Measurements from ENCODE around the gene RBM47. TPM values are rescaled to one million over a fixed set of nuclear protein-coding genes. Genes with fewer than 3 reads are reported as not detected.
"Not testable (repeated sequence)": the region's sequence is repeated elsewhere in the genome, so short reads cannot be mapped to it uniquely, and the experiment has no call there.

Gene RBM47
- total RNA-seq, 1 donor from 2014 or later = 0.98 TPM

DNA sequence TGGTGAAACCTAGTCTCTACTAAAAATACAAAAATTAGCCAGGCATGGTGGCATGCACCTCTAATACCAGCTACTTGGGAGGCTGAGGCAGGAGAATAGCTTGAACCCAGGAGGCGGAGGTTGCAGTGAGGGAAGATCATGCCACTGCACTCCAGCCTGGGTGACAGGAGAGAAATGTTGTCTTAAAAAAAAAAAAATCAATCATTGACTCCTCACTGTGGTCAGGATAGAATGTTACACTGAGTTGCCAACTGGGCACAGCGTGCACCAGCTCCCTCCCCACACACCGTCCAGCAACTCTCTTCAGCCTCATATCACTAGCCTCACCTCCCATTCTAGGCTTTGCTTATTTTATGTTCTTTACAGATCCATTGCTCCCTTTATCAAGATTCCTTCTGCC lies 215.0 kb downstream of the RBM47 start:
- H3K4me3 Mint-ChIP-seq (ENCODE audit: unreplicated experiment) = no peak overlapping the region
- H3K36me3 Mint-ChIP-seq (ENCODE audit: unreplicated experiment) = peaks cover 9% of the 10 kb centered on the region
- H3K27ac Mint-ChIP-seq (ENCODE audit: unreplicated experiment) = no peak overlapping the region
- TF ChIP-seq, protein P1, sequence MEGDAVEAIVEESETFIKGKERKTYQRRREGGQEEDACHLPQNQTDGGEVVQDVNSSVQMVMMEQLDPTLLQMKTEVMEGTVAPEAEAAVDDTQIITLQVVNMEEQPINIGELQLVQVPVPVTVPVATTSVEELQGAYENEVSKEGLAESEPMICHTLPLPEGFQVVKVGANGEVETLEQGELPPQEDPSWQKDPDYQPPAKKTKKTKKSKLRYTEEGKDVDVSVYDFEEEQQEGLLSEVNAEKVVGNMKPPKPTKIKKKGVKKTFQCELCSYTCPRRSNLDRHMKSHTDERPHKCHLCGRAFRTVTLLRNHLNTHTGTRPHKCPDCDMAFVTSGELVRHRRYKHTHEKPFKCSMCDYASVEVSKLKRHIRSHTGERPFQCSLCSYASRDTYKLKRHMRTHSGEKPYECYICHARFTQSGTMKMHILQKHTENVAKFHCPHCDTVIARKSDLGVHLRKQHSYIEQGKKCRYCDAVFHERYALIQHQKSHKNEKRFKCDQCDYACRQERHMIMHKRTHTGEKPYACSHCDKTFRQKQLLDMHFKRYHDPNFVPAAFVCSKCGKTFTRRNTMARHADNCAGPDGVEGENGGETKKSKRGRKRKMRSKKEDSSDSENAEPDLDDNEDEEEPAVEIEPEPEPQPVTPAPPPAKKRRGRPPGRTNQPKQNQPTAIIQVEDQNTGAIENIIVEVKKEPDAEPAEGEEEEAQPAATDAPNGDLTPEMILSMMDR (IDR thresholded peaks at IDR 0.05; ENCODE audit: partially characterized antibody, unreplicated experiment) = no peak
- H3K9me3 Mint-ChIP-seq (ENCODE audit: unreplicated experiment) = no peaks in the 10 kb centered on the region
- H3K4me1 Mint-ChIP-seq (ENCODE audit: low read depth, unreplicated experiment) = no peaks in the 10 kb centered on the region
- no peak for DNase-seq
- H3K27me3 Mint-ChIP-seq (ENCODE audit: unreplicated experiment) = no peaks in the 10 kb centered on the region

DNA sequence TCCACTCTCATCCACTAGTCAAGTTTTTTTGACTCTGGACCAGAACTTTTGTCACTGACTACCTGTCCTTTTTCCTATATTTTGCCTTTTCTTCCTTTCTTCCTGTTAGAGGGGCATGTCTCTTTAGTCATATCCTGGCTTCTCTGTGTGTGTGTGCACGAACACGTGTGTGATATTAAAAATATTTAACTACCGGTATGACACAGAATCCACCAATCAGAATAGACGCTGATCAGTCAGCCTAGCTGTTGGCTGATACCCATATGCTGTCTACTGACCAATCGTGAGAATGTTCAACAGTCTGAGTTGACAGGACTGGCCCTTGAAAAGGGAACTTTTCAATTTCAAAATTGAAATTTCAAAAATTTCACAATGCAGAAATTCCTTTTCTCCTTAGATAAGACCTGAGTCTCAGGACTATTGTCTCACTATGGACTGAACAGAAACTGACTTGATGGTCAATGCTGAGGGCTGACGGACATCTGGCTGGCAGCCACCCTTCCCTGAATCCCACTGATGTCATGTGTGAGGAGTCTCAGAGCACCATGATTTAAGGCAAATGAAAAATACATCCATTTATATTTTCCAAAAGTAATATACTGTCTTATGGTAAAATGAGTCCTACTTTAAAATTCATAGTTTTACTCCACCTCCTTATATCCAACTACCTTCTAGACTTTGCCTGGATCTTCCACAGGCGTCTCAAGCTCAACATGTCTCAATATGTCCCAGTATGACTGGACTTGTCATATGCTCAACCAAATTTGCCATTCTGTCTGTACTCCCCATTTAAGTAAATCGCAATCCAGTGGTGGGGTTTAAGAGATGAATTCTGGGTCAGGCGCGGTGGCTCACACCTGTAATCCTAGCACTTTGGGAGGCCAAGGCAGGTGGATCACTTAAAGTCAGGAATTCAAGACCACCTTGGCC lies 216.5 kb downstream of the RBM47 start:
- no peak overlapping the region for H3K27ac Mint-ChIP-seq (ENCODE audit: unreplicated experiment)
- H3K4me3 Mint-ChIP-seq (ENCODE audit: unreplicated experiment) = no peak overlapping the region
- no peaks in the 10 kb centered on the region for H3K4me1 Mint-ChIP-seq (ENCODE audit: low read depth, unreplicated experiment)
- no peaks in the 10 kb centered on the region for H3K9me3 Mint-ChIP-seq (ENCODE audit: unreplicated experiment)
- H3K27me3 Mint-ChIP-seq (ENCODE audit: unreplicated experiment) = no peaks in the 10 kb centered on the region
- no peaks in the 10 kb centered on the region for H3K36me3 Mint-ChIP-seq (ENCODE audit: unreplicated experiment)
- no peak for DNase-seq
- TF ChIP-seq, protein P1 (IDR thresholded peaks at IDR 0.05; ENCODE audit: partially characterized antibody, unreplicated experiment) = no peak

DNA sequence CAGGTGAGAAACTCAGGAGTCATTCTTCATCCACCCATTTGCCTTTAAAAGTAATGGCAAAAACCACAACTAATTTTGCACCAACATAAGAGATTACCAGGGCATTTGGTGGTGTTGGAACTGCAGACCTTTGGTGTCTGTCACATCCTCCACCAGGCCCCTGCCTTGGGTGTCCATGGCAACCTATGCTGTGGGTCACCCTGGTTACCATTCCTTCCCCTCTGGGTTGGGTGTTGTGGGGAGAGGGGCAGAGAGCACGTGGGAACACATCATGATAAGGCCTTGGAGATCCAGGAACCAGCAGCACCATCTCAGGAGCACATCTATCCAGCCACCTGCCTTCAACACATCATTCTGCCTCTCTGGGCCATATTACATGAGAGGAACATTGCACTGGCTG lies 217.3 kb downstream of the RBM47 start:
- H3K9me3 Mint-ChIP-seq (ENCODE audit: unreplicated experiment) = peaks cover 3% of the 10 kb centered on the region
- peaks cover 6% of the 10 kb centered on the region for H3K36me3 Mint-ChIP-seq (ENCODE audit: unreplicated experiment)
- H3K27ac Mint-ChIP-seq (ENCODE audit: unreplicated experiment) = no peak overlapping the region
- H3K27me3 Mint-ChIP-seq (ENCODE audit: unreplicated experiment) = peaks cover 1% of the 10 kb centered on the region
- H3K4me1 Mint-ChIP-seq (ENCODE audit: low read depth, unreplicated experiment) = no peaks in the 10 kb centered on the region
- DNase-seq = no peak
- H3K4me3 Mint-ChIP-seq (ENCODE audit: unreplicated experiment) = no peak overlapping the region
- TF ChIP-seq, protein P1 (IDR thresholded peaks at IDR 0.05; ENCODE audit: partially characterized antibody, unreplicated experiment) = no peak

DNA sequence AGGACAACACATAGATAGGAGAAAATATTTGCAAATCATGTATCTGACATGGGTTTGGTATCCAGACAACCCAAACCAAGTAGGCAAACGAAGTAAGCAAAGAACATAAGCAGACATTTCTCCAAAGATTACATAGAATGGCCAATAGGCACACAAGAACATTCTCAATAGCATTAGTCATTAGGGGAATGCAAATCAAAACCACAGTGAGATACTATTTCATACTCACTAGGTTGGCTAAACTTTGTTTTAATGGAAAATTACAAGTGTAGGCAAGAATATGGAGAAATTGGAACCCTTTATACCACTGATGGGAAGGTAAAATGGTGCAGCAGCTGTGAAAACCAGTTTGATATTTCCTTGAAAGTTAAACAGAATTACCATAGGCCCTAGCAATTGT lies 219.8 kb downstream of the RBM47 start:
- peaks cover 11% of the 10 kb centered on the region for H3K36me3 Mint-ChIP-seq (ENCODE audit: unreplicated experiment)
- peaks cover 1% of the 10 kb centered on the region for H3K27me3 Mint-ChIP-seq (ENCODE audit: unreplicated experiment)
- no peak overlapping the region for H3K27ac Mint-ChIP-seq (ENCODE audit: unreplicated experiment)
- no peaks in the 10 kb centered on the region for H3K4me1 Mint-ChIP-seq (ENCODE audit: low read depth, unreplicated experiment)
- TF ChIP-seq, protein P1 (IDR thresholded peaks at IDR 0.05; ENCODE audit: partially characterized antibody, unreplicated experiment) = no peak
- no peak for DNase-seq
- H3K4me3 Mint-ChIP-seq (ENCODE audit: unreplicated experiment) = no peak overlapping the region
- peaks cover 6% of the 10 kb centered on the region for H3K9me3 Mint-ChIP-seq (ENCODE audit: unreplicated experiment)

DNA sequence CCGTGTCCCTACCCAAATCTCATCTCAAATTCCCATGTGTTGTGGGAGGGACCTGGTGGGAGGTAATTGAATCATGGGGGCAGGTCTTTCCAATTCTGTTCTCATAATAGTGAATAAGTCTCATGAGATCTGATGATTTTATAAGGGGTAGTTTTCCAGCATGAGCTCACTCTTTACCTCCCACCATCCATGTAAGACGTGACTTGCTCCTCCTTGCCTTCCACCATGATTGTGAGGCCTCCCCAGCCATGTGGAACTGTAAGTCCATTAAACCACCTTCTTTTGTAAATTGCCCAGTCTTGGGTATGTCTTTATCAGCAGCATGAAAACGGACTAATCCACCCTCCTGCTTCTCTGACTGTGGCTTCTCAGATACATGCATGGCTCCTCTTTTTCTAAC lies 222.2 kb downstream of the RBM47 start:
- not testable (repeated sequence) for H3K4me3 Mint-ChIP-seq (ENCODE audit: unreplicated experiment)

More for the DNA sequence above, 222.2 kb downstream of the RBM47 start:
- H3K36me3 Mint-ChIP-seq (ENCODE audit: unreplicated experiment) = peaks cover 11% of the 10 kb centered on the region
- H3K27ac Mint-ChIP-seq (ENCODE audit: unreplicated experiment); DNase-seq; H3K9me3 Mint-ChIP-seq (ENCODE audit: unreplicated experiment); H3K27me3 Mint-ChIP-seq (ENCODE audit: unreplicated experiment); H3K4me1 Mint-ChIP-seq (ENCODE audit: low read depth, unreplicated experiment): not testable (repeated sequence)

Data from glutamatergic neuron (in vitro differentiated cells).